ENCODE measurements around the gene MACROD2.

DNA sequence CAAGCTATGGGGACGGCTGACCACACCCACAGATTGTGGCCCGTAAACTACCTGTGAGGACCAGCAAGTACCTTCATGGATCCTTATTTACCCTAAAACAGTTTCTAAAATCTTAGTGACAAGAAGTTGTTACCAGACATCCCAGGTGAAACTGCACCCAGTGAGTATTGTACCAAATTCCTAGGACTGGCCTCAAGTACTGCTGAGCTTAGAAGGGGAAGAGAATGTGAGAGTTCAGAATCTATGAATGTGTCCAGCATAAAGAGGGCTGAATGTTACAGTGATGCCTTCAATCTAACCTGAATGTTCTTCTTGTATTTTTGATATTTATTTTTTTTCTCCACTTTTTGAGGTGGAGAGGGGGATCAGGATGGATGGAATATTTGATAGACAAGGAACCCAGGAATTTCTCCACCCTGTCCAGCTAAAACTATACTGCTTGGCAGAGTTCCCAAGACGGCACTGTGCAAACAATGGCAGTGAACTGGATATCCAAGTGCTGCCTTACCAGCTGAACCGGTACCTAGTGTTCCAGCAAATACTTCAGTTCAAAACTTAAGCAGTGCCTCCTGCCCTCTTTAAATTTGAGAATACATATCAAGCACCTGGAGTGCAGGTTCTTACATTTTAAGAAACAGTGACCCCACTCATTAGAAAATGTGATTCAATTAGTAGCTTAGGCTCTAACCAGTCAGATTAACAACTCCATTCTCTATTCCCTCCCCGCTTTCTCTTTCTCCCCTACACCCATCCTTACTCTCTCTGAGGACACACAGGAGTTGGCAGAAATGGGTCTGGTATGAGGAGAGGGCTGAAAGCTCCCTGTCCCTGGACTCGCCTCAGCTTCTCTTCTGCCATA lies 769.4 kb downstream of the MACROD2 start:
- TF ChIP-seq, protein P1, sequence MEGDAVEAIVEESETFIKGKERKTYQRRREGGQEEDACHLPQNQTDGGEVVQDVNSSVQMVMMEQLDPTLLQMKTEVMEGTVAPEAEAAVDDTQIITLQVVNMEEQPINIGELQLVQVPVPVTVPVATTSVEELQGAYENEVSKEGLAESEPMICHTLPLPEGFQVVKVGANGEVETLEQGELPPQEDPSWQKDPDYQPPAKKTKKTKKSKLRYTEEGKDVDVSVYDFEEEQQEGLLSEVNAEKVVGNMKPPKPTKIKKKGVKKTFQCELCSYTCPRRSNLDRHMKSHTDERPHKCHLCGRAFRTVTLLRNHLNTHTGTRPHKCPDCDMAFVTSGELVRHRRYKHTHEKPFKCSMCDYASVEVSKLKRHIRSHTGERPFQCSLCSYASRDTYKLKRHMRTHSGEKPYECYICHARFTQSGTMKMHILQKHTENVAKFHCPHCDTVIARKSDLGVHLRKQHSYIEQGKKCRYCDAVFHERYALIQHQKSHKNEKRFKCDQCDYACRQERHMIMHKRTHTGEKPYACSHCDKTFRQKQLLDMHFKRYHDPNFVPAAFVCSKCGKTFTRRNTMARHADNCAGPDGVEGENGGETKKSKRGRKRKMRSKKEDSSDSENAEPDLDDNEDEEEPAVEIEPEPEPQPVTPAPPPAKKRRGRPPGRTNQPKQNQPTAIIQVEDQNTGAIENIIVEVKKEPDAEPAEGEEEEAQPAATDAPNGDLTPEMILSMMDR (IDR thresholded peaks at IDR 0.05) = no peak
- TF ChIP-seq POLR2A (IDR thresholded peaks at IDR 0.05) = no peak
- TF ChIP-seq EP300 (IDR thresholded peaks at IDR 0.05) = no peak

Measured in tibial nerve (tissue), 4 donors.